GM23338 (cell line): Measurements from ENCODE around the gene DCLK1. TPM values are rescaled to one million over a fixed set of nuclear protein-coding genes. Genes with fewer than 3 reads are reported as not detected.

ENCODE experiments used
- ATAC-seq: fragments of 200-7000 bp; cut with Tn5 transposase; 3 replicates; pipeline ENCODE4 v1.9.1; 2020
- DNase-seq: peaks from one replicate; pipeline ENCODE4 v3.0.0-alpha.2; 2015; ENCODE audit warnings: low spot score
- H2AFZ ChIP-seq: fragments of 200-600 bp; sonication (generic); 2 replicates; pipeline ENCODE4 v1.8.0; 2016; ENCODE audit warnings: antibody characterized with exemption, mild to moderate bottlenecking, moderate library complexity
- H3F3A ChIP-seq: fragments of 200-600 bp; sonication (generic); replicated peaks from 2 replicates; pipeline ENCODE4 v1.8.0; 2017; ENCODE audit warnings: antibody characterized with exemption, mixed run types, low read depth
- H3K27ac ChIP-seq: fragments of 200-600 bp; sonication (generic); 2 replicates; pipeline ENCODE4 v1.6.1; 2016; ENCODE audit warnings: low read depth
- H3K27me3 ChIP-seq: fragments of 200-600 bp; sonication (generic); 2 replicates; pipeline ENCODE4 v1.8.0; 2016; ENCODE audit warnings: mild to moderate bottlenecking, mixed run types, moderate library complexity; ENCODE audit not compliant: insufficient read depth
- H3K36me3 ChIP-seq: fragments of 200-600 bp; sonication (generic); 2 replicates; pipeline ENCODE4 v1.8.0; 2016; ENCODE audit warnings: mild to moderate bottlenecking; ENCODE audit not compliant: insufficient read depth
- H3K4me1 ChIP-seq: fragments of 200-600 bp; sonication (generic); 2 replicates; pipeline ENCODE4 v1.8.0; 2016; ENCODE audit warnings: mild to moderate bottlenecking, moderate library complexity; ENCODE audit not compliant: insufficient read depth
- H3K4me2 ChIP-seq: fragments of 200-600 bp; sonication (generic); 2 replicates; pipeline ENCODE4 v1.7.1; 2017; ENCODE audit warnings: mixed run types
- H3K4me3 ChIP-seq: fragments of 200-600 bp; sonication (generic); 2 replicates; pipeline ENCODE4 v1.6.1; 2016; ENCODE audit warnings: mixed run types
- H3K79me2 ChIP-seq: fragments of 200-600 bp; sonication (generic); replicated peaks from 2 replicates; pipeline ENCODE4 v1.8.0; 2017; ENCODE audit warnings: mild to moderate bottlenecking; ENCODE audit not compliant: insufficient read depth
- H3K9me2 ChIP-seq: fragments of 200-600 bp; sonication (generic); 2 replicates; pipeline ENCODE4 v1.8.0; 2017; ENCODE audit not compliant: insufficient read depth
- H4K20me1 ChIP-seq: fragments of 200-600 bp; sonication (generic); replicated peaks from 2 replicates; pipeline ENCODE4 v1.8.0; 2017; ENCODE audit warnings: mild to moderate bottlenecking; ENCODE audit not compliant: insufficient read depth
- H3K27ac Mint-ChIP-seq: 2 replicates; pipeline ENCODE4 v1.8.0; 2020; ENCODE audit warnings: inconsistent platforms, mild to moderate bottlenecking, moderate library complexity, mixed read lengths
- H3K27me3 Mint-ChIP-seq: 3 replicates; pipeline ENCODE4 v1.8.0; 2022; ENCODE audit warnings: low read depth, mild to moderate bottlenecking, moderate library complexity, mixed read lengths, inconsistent platforms; ENCODE audit not compliant: insufficient read depth, poor library complexity
- H3K36me3 Mint-ChIP-seq: 3 replicates; pipeline ENCODE4 v1.8.0; 2021; ENCODE audit warnings: low read depth, mild to moderate bottlenecking, inconsistent platforms, moderate library complexity, mixed read lengths
- H3K4me1 Mint-ChIP-seq: 3 replicates; pipeline ENCODE4 v1.8.0; 2020; ENCODE audit warnings: mild to moderate bottlenecking, inconsistent platforms, mixed read lengths
- H3K4me3 Mint-ChIP-seq: 3 replicates; pipeline ENCODE4 v1.8.0; 2021; ENCODE audit warnings: moderate library complexity, mild to moderate bottlenecking, inconsistent platforms, mixed read lengths
- H3K9me3 Mint-ChIP-seq: 3 replicates; pipeline ENCODE4 v1.8.0; 2020; ENCODE audit warnings: moderate library complexity, mild to moderate bottlenecking, inconsistent platforms, mixed read lengths
- CTCF ChIP-seq, 2 experiments: fragments of 200-600 bp in 1 of 2; sonication (generic) in 1 of 2; conservative IDR thresholded peaks; 2 replicates each; pipeline versions ENCODE4 v1.5.1 to v1.6.1; 2016 to 2017; ENCODE audit warnings: antibody characterized with exemption in 2 of 2, low read depth in 2 of 2, mild to moderate bottlenecking in 2 of 2, moderate library complexity in 1 of 2
- ETS1 ChIP-seq: IDR thresholded peaks from 2 replicates; pipeline ENCODE4 v1.6.1; 2016; ENCODE audit warnings: antibody characterized with exemption
- EZH2 ChIP-seq: fragments of 200-600 bp; sonication (generic); IDR thresholded peaks from one replicate; pipeline ENCODE4 v1.8.0; 2017; ENCODE audit warnings: antibody characterized with exemption, mild to moderate bottlenecking, low read depth; ENCODE audit not compliant: unreplicated experiment
- JUNB ChIP-seq: IDR thresholded peaks from one replicate; pipeline ENCODE4 v1.6.1; 2016; ENCODE audit warnings: antibody characterized with exemption; ENCODE audit not compliant: unreplicated experiment
- NANOG ChIP-seq: IDR thresholded peaks from 2 replicates; pipeline ENCODE4 v1.6.1; 2016; ENCODE audit warnings: antibody characterized with exemption, borderline replicate concordance
- STAT1 ChIP-seq: IDR thresholded peaks from one replicate; pipeline ENCODE4 v1.6.1; 2016; ENCODE audit warnings: antibody characterized with exemption; ENCODE audit not compliant: unreplicated experiment
- ZNF114 ChIP-seq: fragments of 250-450 bp; sonication (Bioruptor Pico); IDR thresholded peaks from 2 replicates; pipeline ENCODE4 v1.5.0; 2020; ENCODE audit warnings: mild to moderate bottlenecking, moderate library complexity
- ZNF462 ChIP-seq: fragments of 250-450 bp; sonication (Bioruptor Pico); IDR thresholded peaks from 2 replicates; pipeline ENCODE4 v1.5.0; 2020; ENCODE audit warnings: mild to moderate bottlenecking, moderate library complexity
- polyA plus RNA-seq: library from polyadenylated mRNA; unstranded; fragments of >200 nt; fragmentation: Nextera tagmentation; extraction: Ambion mirVana; gene quantifications from 2 replicates; pipeline ENCODE4 v1.2.1, GENCODE V29; 2016
- total RNA-seq: library from RNA; depleted of rRNA; stranded (reverse); fragments of >200 nt; shearing (Covaris generic); gene quantifications from 2 replicates; pipeline ENCODE4 v1.2.3, GENCODE V29; 2014

Gene DCLK1
- total and polyA plus RNA-seq, 2 experiments from 2014 or later = 13.1 to 57.7 TPM

GRCh38 chr13:36101157-36101556 is 30.0 kb downstream of the DCLK1 start:
- Mint-ChIP-seq H3K27me3 (no peaks in the 10 kb centered on the region), H3K27ac (no peak overlapping the region), H3K9me3 (no peaks in the 10 kb centered on the region), H3K4me3 (no peak overlapping the region), H3K4me1 (peaks cover 2% of the 10 kb centered on the region; the same call in 2 of the 3 replicates), H3K36me3 (no peaks in the 10 kb centered on the region)
- no peak overlapping the region for H3K27ac ChIP-seq
- DNase-seq (no peak), ATAC-seq (no peak)
- H3K9me2 ChIP-seq = no peaks in the 10 kb centered on the region; the same call in 1 of the 2 replicates
- no peak for TF ChIP-seq CTCF (conservative IDR thresholded peaks at IDR 0.05; ENCODE audit: low read depth in 2 of 2)
- TF ChIP-seq ETS1 = no peak
- TF ChIP-seq NANOG = no peak
- TF ChIP-seq ZNF114 (CRISPR knock-in tag) = no peak
- no peak for TF ChIP-seq JUNB
- no peak for TF ChIP-seq EZH2
- no peak for TF ChIP-seq ZNF462 (CRISPR knock-in tag)
- TF ChIP-seq STAT1 = no peak
- no peaks in the 10 kb centered on the region for H4K20me1 ChIP-seq
- no peaks in the 10 kb centered on the region for H3K4me1 ChIP-seq
- H2AFZ ChIP-seq = no peak overlapping the region
- H3K27me3 ChIP-seq = no peaks in the 10 kb centered on the region
- no peak overlapping the region for H3K4me2 ChIP-seq
- H3K36me3 ChIP-seq = no peaks in the 10 kb centered on the region
- no peaks in the 10 kb centered on the region for H3K79me2 ChIP-seq
- no peak overlapping the region for H3K4me3 ChIP-seq
- H3F3A ChIP-seq = no peaks in the 10 kb centered on the region
